Progenitor cell of endocrine pancreas (in vitro differentiated cells): Measurements from ENCODE around the gene MARCO. TPM values are rescaled to one million over a fixed set of nuclear protein-coding genes. Genes with fewer than 3 reads are reported as not detected.

Experiments used
- DNase-seq: peaks from one replicate; pipeline ENCODE4 v3.0.0; 2021; ENCODE audit warnings: low spot score; ENCODE audit not compliant: unreplicated experiment
- H3K27ac Mint-ChIP-seq: 2 replicates; pipeline ENCODE4 v1.8.0; 2021; ENCODE audit warnings: mild to moderate bottlenecking, moderate library complexity, mixed read lengths
- H3K27me3 Mint-ChIP-seq: 2 replicates; pipeline ENCODE4 v1.8.0; 2021; ENCODE audit warnings: mixed read lengths
- H3K36me3 Mint-ChIP-seq: 2 replicates; pipeline ENCODE4 v1.8.0; 2022; ENCODE audit warnings: mixed read lengths; ENCODE audit not compliant: insufficient read depth
- H3K4me1 Mint-ChIP-seq: 2 replicates; pipeline ENCODE4 v1.8.0; 2021; ENCODE audit warnings: low read depth, mixed read lengths
- H3K4me3 Mint-ChIP-seq: 2 replicates; pipeline ENCODE4 v1.8.0; 2021; ENCODE audit warnings: low read depth, mild to moderate bottlenecking, moderate library complexity, mixed read lengths
- H3K9me3 Mint-ChIP-seq: 2 replicates; pipeline ENCODE4 v1.8.0; 2021; ENCODE audit warnings: low read depth, mixed read lengths
- CTCF ChIP-seq: fragments of 200-600 bp; sonication (generic); IDR thresholded peaks from one replicate; pipeline ENCODE4 v1.5.0; 2021; ENCODE audit warnings: antibody characterized with exemption, mild to moderate bottlenecking; ENCODE audit not compliant: unreplicated experiment
- total RNA-seq: library from RNA; stranded (reverse); gene quantifications from 2 replicates; pipeline ENCODE4 v1.2.1, GENCODE V29; 2021

The MARCO gene
- total RNA-seq, 1 donor from 2014 or later = not detected

- Mint-ChIP-seq H3K9me3 (peaks cover 8% of the 10 kb centered on the region), H3K27ac (no peak overlapping the region), H3K4me3 (no peak overlapping the region), H3K27me3 (peaks cover 9% of the 10 kb centered on the region), H3K36me3 (no peaks in the 10 kb centered on the region), H3K4me1 (peaks cover 5% of the 10 kb centered on the region)
- no peak for DNase-seq
- TF ChIP-seq CTCF = no peak
These were observed 16.0 kb upstream of the MARCO start for GRCh38 chr2:118925981-118926380.

- peaks cover 5% of the 10 kb centered on the region for H3K27me3 Mint-ChIP-seq
These were observed 12.9 kb upstream of the MARCO start for GRCh38 chr2:118929059-118929458.

GRCh38 chr2:118932949-118933348 is 9.0 kb upstream of the MARCO start:
- no peak for DNase-seq
- TF ChIP-seq CTCF = no peak

More at GRCh38 chr2:118929059-118929458, 12.9 kb upstream of the MARCO start:
- no peak for TF ChIP-seq CTCF
- Mint-ChIP-seq H3K9me3 (peaks cover 13% of the 10 kb centered on the region), H3K4me3 (no peak overlapping the region), H3K4me1 (peaks cover 5% of the 10 kb centered on the region), H3K27ac (no peak overlapping the region), H3K36me3 (peaks cover 2% of the 10 kb centered on the region)
- no peak for DNase-seq

GRCh38 chr2:118936306-118936705 is 5.7 kb upstream of the MARCO start:
- Mint-ChIP-seq H3K4me3 (no peak overlapping the region), H3K27ac (no peak overlapping the region), H3K4me1 (no peaks in the 10 kb centered on the region), H3K9me3 (peaks cover 8% of the 10 kb centered on the region), H3K27me3 (peaks cover 9% of the 10 kb centered on the region), H3K36me3 (peaks cover 2% of the 10 kb centered on the region)
- DNase-seq = no peak
- TF ChIP-seq CTCF = no peak

More at GRCh38 chr2:118932949-118933348, 9.0 kb upstream of the MARCO start:
- Mint-ChIP-seq H3K4me3 (no peak overlapping the region), H3K36me3 (peaks cover 2% of the 10 kb centered on the region), H3K27ac (no peak overlapping the region), H3K4me1 (no peaks in the 10 kb centered on the region), H3K9me3 (peaks cover 13% of the 10 kb centered on the region), H3K27me3 (peaks cover 2% of the 10 kb centered on the region)

GRCh38 chr2:118936936-118937335 is 5.1 kb upstream of the MARCO start:
- Mint-ChIP-seq H3K4me1 (no peaks in the 10 kb centered on the region), H3K27me3 (peaks cover 14% of the 10 kb centered on the region), H3K36me3 (peaks cover 2% of the 10 kb centered on the region), H3K9me3 (peaks cover 8% of the 10 kb centered on the region), H3K27ac (no peak overlapping the region), H3K4me3 (no peak overlapping the region)
- no peak for TF ChIP-seq CTCF
- no peak for DNase-seq
